K562 treated with DMSO at 1 percent for 48 hours (cell line): ENCODE results near the gene KRT73. TPM values are rescaled to one million over a fixed set of nuclear protein-coding genes. Genes with fewer than 3 reads are reported as not detected.

Experiments used
- total RNA-seq: library from RNA; unstranded; fragments of 300-600 nt; gene quantifications from 2 replicates; pipeline ENCODE4 v1.2.3, GENCODE V29; 2022; ENCODE audit warnings: low replicate concordance; ENCODE audit errors: extremely low read depth

The KRT73 gene
- not detected in 2 replicates for total RNA-seq

DNA sequence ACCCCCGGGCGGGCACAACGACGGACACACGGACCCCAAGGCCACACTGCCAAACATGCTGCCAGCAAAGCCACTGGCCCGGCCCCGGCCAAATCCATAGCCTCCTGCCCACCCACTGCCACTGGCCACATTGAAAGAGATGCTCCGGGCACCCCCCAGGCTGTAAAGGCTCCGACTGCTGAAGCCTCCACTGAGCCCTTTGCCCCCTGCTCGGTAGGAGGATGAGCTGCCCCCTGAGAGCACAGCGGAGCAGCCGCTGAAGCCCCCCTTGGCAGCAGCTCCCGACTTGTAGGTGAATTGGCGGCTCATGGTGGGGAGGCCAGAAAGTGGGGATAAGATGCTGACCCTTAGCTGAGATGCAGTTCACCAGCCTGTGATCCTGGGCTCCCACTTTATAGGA is at the start of gene KRT73:
TSS of gene KRT73 (minus strand) at position 344 of the 400 bp plus-strand sequence. CDS start at position 309, 35 bp downstream.

DNA sequence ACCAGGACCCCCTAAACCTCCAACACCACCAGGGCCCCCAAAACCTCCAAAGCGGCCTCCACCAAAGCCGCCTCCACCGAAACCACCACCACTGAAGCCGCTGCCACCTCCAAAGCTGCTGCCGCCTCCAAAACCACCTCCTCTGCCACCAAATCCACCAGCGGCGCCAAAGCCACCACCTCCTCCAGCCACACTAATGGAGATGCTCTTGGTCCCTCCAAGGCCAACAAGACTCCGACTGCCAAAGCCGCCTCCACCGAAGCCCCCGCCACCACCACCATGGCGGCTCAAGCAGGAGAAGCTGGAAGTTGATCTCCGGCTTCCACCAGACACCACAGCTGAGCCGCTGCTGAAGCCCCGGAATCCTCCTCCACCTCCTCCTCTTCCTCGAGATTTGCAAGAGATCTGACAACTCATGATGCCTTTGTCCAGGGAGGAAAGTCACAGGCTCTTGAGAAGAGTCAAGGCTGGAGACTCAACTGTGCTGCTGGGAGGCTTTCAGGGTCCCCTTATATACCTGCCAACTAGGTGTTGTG is 33.4 kb upstream of the KRT73 start, which contains the start of gene KRT2:
TSS of gene KRT2 (minus strand) at position 486 of the 536 bp plus-strand sequence. CDS start at position 417, 69 bp downstream.

DNA sequence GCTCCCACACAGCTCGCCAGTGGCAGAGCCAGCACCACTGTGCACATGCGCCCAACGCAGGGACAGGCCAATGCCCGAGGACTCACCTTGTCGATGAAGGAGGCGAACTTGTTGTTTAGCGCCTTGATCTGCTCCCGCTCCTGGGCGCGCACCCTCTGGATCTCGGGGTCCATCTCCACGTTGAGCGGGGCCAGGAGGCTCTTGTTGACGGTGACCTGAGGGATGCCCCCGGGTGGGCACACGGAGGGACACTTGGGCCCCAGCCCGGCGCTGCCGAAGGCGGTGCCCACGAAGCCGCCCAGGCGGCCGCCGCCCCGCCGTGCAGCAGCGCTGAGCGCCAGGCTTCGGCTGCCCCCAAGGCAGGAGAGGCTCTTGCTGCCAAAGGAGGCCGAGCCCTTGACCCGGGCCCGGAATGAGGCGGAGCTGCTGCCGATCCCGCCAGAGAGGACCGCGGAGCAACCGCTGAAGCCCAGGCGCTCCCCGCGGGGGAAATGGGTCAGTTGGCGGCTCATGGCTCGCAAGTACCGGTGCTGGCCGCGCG is 17.3 kb downstream of the KRT73 start, which contains the start of gene KRT72:
TSS of gene KRT72 (minus strand) at position 523 of the 541 bp plus-strand sequence. CDS start at position 512, 11 bp downstream.

GRCh38 chr12:52573743-52574142 is 44.6 kb downstream of the KRT73 start, which contains the start of gene KRT74:
Gene KRT74 (minus strand): TSS chr12:52573843. CDS start chr12:52573777, 66 bp downstream.

Other genes starting within 250 kb of the KRT73 start
- gene KRT84, start 232.9 kb downstream of the KRT73 start, total RNA-seq = not detected in 2 replicates
- gene KRT82, start 212.2 kb downstream of the KRT73 start, total RNA-seq = not detected in 2 replicates
- gene KRT75, start 184.2 kb downstream of the KRT73 start, total RNA-seq = not detected in 2 replicates
- not detected in 2 replicates for gene KRT6B, start 166.4 kb downstream of the KRT73 start, total RNA-seq
- gene KRT6C, start 144.8 kb downstream of the KRT73 start, total RNA-seq = not detected in 2 replicates
- not detected in 2 replicates for gene KRT6A, start 125.3 kb downstream of the KRT73 start, total RNA-seq
- not detected in 2 replicates for gene KRT5, start 98.2 kb downstream of the KRT73 start, total RNA-seq
- not detected in 2 replicates for gene KRT71, start 65.4 kb downstream of the KRT73 start, total RNA-seq
- gene KRT74, start 44.7 kb downstream of the KRT73 start, total RNA-seq = not detected in 2 replicates
- not detected in 2 replicates for gene KRT72, start 17.1 kb downstream of the KRT73 start, total RNA-seq
- gene KRT2, start 33.7 kb upstream of the KRT73 start, total RNA-seq = not detected in 2 replicates
- not detected in 2 replicates for gene KRT1, start 61.8 kb upstream of the KRT73 start, total RNA-seq
- not detected in 2 replicates for gene KRT77, start 85.0 kb upstream of the KRT73 start, total RNA-seq
- gene KRT76, start 158.8 kb upstream of the KRT73 start, total RNA-seq = not detected in 2 replicates
- gene KRT3, start 177.6 kb upstream of the KRT73 start, total RNA-seq = not detected in 2 replicates
- gene KRT4, start 195.6 kb upstream of the KRT73 start, total RNA-seq = not detected in 2 replicates
- gene KRT79, start 215.8 kb upstream of the KRT73 start, total RNA-seq = not detected in 2 replicates
- gene KRT78, start 230.4 kb upstream of the KRT73 start, total RNA-seq = not detected in 2 replicates